GM19351 (cell line): ENCODE results near the gene SHANK3.

ENCODE experiments used
- ATAC-seq: cut with Tn5 transposase; IDR thresholded peaks from one replicate; pipeline ENCODE4 v1.9.1; 2021; ENCODE audit warnings: mild to moderate bottlenecking, moderate library complexity; ENCODE audit not compliant: unreplicated experiment

Gene SHANK3

GRCh38 chr22:50698546-50698945 is 25.9 kb downstream of the SHANK3 start:
- ATAC-seq = no peak

DNA sequence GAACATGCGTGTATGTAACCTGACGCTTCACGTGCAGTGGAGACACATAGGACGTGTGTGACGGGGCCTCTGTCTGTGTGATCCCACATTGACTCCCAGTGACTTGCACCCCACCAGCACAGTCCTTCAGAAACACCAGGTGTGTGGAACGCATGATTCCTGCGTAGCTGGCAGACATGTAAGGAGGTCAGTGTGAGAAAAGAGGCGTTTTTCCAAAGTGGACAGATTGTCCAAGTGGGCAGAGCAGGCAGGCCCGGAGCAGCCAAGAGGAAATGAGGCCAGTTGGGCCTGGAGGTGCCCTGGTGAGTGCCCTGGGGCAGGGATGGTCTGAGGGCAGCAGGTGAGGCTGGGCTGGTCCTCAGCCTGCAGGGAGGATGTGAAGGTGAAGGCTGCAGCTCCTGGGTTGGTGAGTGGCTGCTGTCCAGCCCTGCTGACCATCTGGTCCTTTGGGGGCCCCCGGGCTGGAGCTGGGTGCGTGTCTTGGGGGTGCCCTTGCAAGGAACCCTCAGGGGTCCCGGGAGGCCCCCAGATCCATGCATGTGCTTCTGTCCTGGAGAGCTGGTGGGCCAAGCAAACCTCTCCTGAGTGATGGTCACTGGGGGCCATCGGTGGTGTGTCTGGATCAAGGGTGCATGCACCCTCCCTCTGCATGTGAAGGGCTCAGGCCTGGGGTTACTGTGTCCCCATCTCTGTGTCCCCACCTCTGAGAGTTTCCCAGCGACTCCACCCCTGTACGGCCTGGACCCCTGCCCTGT is 26.6 kb downstream of the SHANK3 start:
- no peak for ATAC-seq

DNA sequence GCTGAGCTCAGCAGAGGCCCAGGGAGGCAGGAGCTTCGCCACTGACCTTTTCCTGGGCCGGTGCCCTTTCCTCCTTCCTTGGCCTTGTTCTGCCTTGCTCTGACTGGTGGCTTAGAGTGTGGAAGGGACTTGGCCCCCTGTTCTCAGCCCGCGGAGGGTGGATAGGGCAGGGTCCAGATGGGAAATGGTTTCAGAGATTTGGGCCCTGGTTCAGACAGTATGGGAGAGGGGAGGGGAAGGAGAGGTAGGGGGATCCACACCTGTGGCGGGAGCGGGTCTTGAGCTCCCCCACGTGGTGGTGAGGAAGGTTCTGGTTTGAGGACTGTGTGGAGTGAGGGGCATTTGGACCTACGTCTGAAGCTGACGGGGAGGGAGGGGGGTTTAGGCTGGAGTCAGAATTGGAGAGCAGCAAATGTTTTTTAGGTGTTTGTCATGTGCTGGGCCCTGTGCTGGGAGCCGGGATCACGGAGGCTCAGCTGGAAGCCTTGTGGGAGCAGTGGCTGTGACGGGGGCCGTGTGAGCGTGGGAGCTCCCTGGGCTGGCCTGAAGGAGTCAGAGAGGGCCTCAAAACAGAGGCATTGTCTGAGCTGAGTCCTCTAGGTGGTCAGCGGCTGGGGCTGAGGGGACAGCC is 27.2 kb downstream of the SHANK3 start:
- ATAC-seq = no peak

DNA sequence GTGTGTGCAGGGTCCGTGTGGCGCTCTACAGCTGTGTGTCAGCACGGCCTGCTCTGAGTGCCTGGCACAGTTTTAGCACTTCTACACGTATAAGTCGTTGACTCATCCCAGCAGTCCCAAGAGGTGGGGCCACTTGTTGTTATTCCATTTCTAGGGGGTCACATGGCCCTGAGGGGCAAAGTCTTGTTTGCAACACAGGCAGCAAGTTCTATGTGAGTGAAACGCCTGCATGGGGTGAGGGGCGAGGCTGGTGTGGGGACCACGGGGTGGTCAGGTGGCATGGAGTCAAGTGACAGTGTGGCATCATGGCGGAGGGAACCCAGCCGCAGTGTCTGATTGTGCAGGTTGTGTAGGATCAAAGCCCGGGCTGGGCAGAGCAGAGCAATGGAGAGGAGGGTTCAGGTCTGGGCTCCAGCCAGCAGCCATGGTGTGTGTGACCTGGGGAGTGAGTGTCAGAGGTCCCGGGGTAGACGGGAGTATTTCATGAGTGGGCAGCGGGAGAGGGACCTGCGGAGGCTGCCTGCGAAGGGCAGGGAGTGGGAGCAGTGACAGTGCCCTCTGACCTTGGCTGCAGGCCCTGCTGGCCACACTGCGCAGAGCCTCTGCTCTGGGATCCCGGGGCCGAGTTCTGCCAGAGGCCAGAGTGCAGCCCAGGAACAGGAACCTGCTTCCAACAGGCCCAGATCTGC is 27.9 kb downstream of the SHANK3 start:
- ATAC-seq = no peak

GRCh38 chr22:50701076-50701419 is 28.4 kb downstream of the SHANK3 start:
- ATAC-seq = no peak

DNA sequence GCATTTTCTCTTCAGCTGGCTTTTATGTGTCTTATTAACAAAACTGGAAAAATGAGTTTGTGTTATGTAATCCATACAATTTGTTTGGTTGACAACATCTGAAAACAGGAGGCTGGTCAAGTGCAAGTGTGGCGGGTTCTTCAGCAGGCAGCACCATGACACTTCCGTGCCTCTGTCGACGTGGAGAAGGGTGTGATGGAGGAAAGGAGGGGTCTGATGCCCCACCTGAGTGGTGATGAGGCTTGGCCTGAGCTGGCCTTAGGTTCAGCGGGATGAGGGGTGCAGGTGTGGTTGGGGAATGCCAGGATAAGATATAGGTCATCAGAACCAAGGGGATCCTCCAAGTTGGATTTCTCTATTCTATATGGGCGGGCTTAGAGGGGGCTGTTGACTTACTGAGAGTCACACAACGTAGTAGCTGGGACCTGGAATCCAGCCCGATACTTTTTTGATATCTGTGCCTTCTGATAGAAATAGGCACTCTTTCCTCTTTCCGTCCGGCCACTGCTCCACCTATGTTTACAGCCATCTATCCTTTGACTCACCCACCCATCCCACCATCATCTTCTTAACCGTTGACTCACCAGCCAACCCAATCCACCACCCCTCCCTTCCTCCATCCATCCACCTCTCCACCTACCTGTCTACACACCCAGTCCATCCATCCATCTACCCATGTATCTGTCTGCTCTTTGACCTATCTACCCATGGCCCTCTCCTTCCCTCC is 29.0 kb downstream of the SHANK3 start:
- no peak for ATAC-seq

- no peak for ATAC-seq
Observed at GRCh38 chr22:50702261-50702671, 29.6 kb downstream of the SHANK3 start.

- no peak for ATAC-seq
Observed at GRCh38 chr22:50702821-50703725, 30.4 kb downstream of the SHANK3 start.

- ATAC-seq = no peak
Observed at GRCh38 chr22:50703726-50704509, 31.3 kb downstream of the SHANK3 start.

DNA sequence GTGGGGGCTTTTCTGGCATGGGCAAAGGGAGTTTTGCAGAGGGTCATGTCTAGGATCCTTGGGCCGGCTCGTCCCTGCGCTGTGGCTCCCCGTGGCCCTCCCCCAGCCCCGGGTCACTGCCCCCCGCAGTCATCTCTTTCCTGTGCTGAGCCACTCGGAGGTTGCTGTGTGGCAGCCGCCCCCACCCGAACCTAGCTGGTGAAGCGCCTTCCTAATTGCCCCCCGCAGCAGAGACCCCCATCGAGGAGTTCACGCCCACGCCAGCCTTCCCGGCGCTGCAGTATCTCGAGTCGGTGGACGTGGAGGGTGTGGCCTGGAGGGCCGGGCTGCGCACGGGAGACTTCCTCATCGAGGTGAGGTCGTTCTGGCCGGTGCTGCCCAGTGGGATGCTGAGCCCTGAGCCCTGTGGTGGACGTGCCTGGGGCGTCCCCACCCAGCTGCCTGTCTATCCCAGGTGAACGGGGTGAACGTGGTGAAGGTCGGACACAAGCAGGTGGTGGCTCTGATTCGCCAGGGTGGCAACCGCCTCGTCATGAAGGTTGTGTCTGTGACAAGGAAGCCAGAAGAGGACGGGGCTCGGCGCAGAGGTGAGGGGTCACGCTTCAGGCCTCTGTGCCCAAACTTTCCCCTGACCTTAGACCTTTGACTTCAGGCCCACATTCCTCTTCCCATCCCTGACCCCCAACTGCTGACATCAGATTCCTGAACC is 32.0 kb downstream of the SHANK3 start:
- no peak for ATAC-seq

DNA sequence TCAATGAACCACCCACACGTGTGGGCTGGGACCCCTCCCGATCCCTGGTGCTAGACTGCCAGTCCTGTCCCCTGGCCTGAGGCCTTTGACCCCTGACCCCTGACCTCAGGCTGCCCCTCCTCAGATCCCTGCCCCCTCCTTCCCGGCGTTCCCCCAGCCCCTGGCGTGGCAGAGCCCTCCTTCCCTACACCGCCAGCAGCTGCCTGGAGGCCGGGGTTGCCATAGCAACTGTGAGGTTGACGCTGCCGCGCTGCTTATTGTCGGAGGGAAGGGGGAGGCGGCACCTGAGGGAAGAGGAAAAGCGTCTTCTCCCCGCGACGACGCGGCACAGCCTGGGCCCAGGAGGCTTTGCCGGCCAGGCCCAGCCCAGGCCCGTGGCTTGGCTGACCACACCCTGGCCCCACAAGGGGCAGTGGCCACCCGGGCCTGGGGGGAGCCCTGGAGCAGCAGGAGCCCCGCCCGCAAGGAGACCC is 32.6 kb downstream of the SHANK3 start:
- ATAC-seq = no peak

DNA sequence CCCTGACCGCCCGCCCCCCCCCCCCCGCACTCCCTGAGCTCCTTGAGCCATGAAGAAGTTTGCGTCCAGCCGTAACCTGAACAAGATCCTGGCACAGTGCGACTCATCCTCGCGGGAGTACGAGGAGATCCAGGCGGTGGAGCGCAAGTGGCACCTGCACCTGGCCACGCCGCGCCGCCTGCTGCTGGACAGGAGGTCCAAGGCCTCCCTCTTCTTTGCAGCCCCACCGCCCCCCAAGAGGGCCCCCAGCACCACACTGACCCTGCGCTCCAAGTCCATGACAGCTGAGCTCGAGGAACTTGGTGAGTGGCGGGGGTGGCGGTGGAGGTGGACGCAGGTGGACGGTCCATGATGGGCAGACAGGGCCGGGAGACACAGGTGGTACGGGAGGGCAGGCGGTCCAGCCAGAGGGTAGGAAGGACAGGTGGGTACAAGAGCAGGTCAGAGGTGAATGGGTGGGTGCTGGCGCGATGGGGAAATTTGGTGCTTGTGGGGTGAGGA is 33.3 kb downstream of the SHANK3 start:
- no peak for ATAC-seq

- ATAC-seq = no peak
Observed at GRCh38 chr22:50706481-50707125, 34.0 kb downstream of the SHANK3 start.

- no peak for ATAC-seq
Observed at GRCh38 chr22:50708474-50708873, 35.9 kb downstream of the SHANK3 start.

DNA sequence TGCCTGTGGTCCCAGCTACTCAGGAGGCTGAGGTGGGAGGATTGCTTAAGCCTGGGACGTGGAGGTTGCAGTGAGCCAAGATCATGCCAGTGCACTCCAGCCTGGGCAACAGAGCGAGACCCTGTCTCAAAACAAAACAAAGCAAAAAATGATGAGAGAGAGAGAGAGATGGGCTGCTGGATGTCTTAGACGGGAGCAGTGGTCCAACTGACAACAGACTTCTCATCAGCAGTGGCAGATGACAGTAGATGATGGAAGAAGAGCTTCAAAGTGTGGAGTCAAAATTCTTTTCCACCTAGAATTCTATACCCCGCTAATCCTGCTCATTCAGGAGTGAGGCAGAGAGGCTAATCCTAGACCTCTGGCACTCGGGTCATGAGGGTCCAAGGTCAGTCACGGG is 36.4 kb downstream of the SHANK3 start:
- ATAC-seq = no peak

- ATAC-seq = no peak
Observed at GRCh38 chr22:50710221-50710620, 37.6 kb downstream of the SHANK3 start.

DNA sequence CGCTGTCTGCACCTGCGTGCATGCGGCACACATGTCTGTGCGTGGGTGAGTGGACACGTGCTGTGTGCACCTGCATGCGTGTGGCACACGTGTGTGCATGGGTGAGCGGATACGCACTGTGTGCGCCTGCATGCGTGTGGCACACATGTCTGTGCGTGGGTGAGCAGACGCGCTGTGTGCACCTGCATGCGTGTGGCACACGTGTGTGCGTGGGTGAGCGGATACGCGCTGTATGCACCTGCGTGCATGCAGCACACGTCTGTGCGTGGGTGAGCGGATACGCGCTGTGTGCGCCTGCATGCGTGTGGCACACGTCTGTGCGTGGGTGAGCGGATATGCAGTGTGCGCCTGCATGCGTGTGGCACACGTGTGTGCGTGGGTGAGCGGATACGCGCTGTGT is 38.3 kb downstream of the SHANK3 start:
- no peak for ATAC-seq
